Spleen (tissue), 7 donors: ENCODE results near the gene SIK1.
"Not testable (repeated sequence)": the region's sequence is repeated elsewhere in the genome, so short reads cannot be mapped to it uniquely, and the experiment has no call there.

Experiments used
- POLR2A ChIP-seq, 3 donors: fragments of 450-650 bp; IDR thresholded peaks; one replicate each; pipeline ENCODE4 v1.5.1; 2017; ENCODE audit warnings: antibody characterized with exemption in 3 of 3, mild to moderate bottlenecking in 1 of 3
- POLR2AphosphoS5 ChIP-seq, 3 donors: sonication (generic); formaldehyde crosslinking; IDR thresholded peaks; one replicate each; pipeline ENCODE4 v1.5.1; 2017; ENCODE audit warnings: antibody characterized with exemption in 3 of 3
- TF ChIP-seq, protein P1 (sequence below), 11 experiments: fragments of 200-600 bp in 7 of 11; fragments of 450-650 bp in 4 of 11; sonication (generic) in 4 of 11; IDR thresholded peaks in 8 of 11; conservative IDR thresholded peaks in 3 of 11; 1 replicate in 7 of 11; 2 replicates in 4 of 11; pipeline versions ENCODE4 v1.4.0 to v1.8.0; 2016 to 2021; ENCODE audit warnings: antibody characterized with exemption in 11 of 11, inconsistent platforms in 4 of 11, mild to moderate bottlenecking in 1 of 11
- donor health status: DM: no; HTN: no; CAD: no; lungs with moderate emphysema.
- donor health status: DM: no; HTN: no; CAD: no.
- donor health status: DM: no; HTN: no; CAD: no.

- not testable (repeated sequence) for TF ChIP-seq POLR2A, POLR2AphosphoS5 (IDR thresholded peaks at IDR 0.05)
- TF ChIP-seq, protein P1, sequence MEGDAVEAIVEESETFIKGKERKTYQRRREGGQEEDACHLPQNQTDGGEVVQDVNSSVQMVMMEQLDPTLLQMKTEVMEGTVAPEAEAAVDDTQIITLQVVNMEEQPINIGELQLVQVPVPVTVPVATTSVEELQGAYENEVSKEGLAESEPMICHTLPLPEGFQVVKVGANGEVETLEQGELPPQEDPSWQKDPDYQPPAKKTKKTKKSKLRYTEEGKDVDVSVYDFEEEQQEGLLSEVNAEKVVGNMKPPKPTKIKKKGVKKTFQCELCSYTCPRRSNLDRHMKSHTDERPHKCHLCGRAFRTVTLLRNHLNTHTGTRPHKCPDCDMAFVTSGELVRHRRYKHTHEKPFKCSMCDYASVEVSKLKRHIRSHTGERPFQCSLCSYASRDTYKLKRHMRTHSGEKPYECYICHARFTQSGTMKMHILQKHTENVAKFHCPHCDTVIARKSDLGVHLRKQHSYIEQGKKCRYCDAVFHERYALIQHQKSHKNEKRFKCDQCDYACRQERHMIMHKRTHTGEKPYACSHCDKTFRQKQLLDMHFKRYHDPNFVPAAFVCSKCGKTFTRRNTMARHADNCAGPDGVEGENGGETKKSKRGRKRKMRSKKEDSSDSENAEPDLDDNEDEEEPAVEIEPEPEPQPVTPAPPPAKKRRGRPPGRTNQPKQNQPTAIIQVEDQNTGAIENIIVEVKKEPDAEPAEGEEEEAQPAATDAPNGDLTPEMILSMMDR (IDR thresholded peaks at IDR 0.05 in 8 of 11, conservative IDR thresholded peaks at IDR 0.05 in 3 of 11): not testable (repeated sequence)
These were observed 14.7 kb downstream of the SIK1 start for GRCh38 chr21:43412020-43412788.
